Lung (tissue), 12 donors: ENCODE measurements around the gene SESN1. TPM values are rescaled to one million over a fixed set of nuclear protein-coding genes. Genes with fewer than 3 reads are reported as not detected.

Experiments used
- ATAC-seq: fragments of 200-7000 bp; cut with Tn5 transposase; one replicate; pipeline ENCODE4 v1.9.1; 2020; ENCODE audit warnings: moderate number of reproducible peaks; ENCODE audit not compliant: insufficient read depth, low FRiP score
- DNase-seq, 3 donors: peaks; one replicate each; pipeline ENCODE4 v3.0.0-alpha.2; 2013 to 2017
- H3K27ac ChIP-seq, 2 donors: one replicate each; pipeline ENCODE4 v1.5.1; 2013; ENCODE audit warnings: mild to moderate bottlenecking in 2 of 2, moderate library complexity in 2 of 2, control low read depth in 1 of 2, inconsistent platforms in 1 of 2, low read depth in 1 of 2, low read length in 1 of 2
- H3K27me3 ChIP-seq, 3 donors: one replicate each; pipeline ENCODE4 v1.5.1; 2013; ENCODE audit warnings: low read length in 2 of 3; ENCODE audit not compliant: control insufficient read depth in 3 of 3, insufficient read depth in 3 of 3
- H3K36me3 ChIP-seq, 4 donors: one replicate each; pipeline ENCODE4 v1.5.1; 2013; ENCODE audit warnings: low read length in 4 of 4, mild to moderate bottlenecking in 1 of 4, moderate library complexity in 1 of 4; ENCODE audit not compliant: control insufficient read depth in 4 of 4, insufficient read depth in 4 of 4
- H3K4me1 ChIP-seq, 5 donors: one replicate each; pipeline ENCODE4 v1.5.1; 2013; ENCODE audit warnings: low read length in 5 of 5, mild to moderate bottlenecking in 2 of 5, moderate library complexity in 1 of 5; ENCODE audit not compliant: control insufficient read depth in 5 of 5, insufficient read depth in 5 of 5
- H3K4me3 ChIP-seq: one replicate; pipeline ENCODE4 v1.5.1; 2013; ENCODE audit warnings: mild to moderate bottlenecking, control low read depth, moderate library complexity
- H3K9ac ChIP-seq, 2 donors: one replicate each; pipeline ENCODE4 v1.5.1; 2013; ENCODE audit warnings: low read length in 2 of 2, control low read depth in 1 of 2; ENCODE audit not compliant: insufficient read depth in 1 of 2
- H3K9me3 ChIP-seq, 4 donors: one replicate each; pipeline ENCODE4 v1.5.1; 2013; ENCODE audit warnings: low read length in 3 of 4, mild to moderate bottlenecking in 1 of 4, moderate library complexity in 1 of 4; ENCODE audit not compliant: control insufficient read depth in 4 of 4, insufficient read depth in 3 of 4
- WGBS, 2 donors: extraction: QIAGEN DNeasy Blood & Tissue Kit; methylation state at CpG; one replicate each; pipeline ENCODE4 v1.1.7; 2013; 5-methylcytosine and 5-hydroxymethylcytosine counted together
- polyA plus RNA-seq, 2 donors: library from polyadenylated mRNA; stranded (reverse); fragments of 200-250 nt; gene quantifications; one replicate each; pipeline ENCODE4 v1.2.1, GENCODE V29; 2013
- total RNA-seq, 2 donors: library from RNA; depleted of rRNA in 1 of 2; stranded (reverse); fragments of >200 nt in 1 of 2; gene quantifications; one replicate each; pipeline ENCODE4 v1.2.1, GENCODE V29; 2014 to 2021
- TF ChIP-seq, protein P1 (sequence below): IDR thresholded peaks from 2 replicates; pipeline ENCODE4 v1.5.1; 2012; ENCODE audit warnings: mild to moderate bottlenecking; ENCODE audit errors: control extremely low read depth, extremely low read depth
- donor health status: control.
- donor health status: control.
- donor health status: Bipolar disorder and iron deficiency.
- donor health status: healthy.
- donor health status: DM: yes; HTN: yes; CAD: no.

The SESN1 gene
- total and polyA plus RNA-seq, 4 donors: 12.9 to 69.8 (median 21.0) TPM

DNA sequence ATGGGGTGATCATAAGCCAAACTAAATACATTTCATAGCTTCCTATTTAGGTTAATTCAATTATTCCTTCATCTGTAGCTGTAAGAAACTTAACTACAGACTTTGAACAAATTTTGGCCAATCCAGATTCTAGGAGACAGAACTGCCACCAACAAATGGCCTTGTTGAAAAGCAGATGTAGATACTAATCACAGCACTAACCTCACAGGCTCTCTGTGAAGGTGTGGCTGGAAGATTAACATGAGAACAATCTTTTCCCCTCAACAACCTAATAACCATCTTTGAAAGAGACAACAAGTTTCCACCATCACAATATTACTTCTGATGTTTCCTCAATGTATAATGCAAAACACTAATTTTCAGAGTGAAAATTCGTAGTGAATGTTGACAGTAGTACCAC, 87.8 kb downstream of the SESN1 start:
- TF ChIP-seq, protein P1, sequence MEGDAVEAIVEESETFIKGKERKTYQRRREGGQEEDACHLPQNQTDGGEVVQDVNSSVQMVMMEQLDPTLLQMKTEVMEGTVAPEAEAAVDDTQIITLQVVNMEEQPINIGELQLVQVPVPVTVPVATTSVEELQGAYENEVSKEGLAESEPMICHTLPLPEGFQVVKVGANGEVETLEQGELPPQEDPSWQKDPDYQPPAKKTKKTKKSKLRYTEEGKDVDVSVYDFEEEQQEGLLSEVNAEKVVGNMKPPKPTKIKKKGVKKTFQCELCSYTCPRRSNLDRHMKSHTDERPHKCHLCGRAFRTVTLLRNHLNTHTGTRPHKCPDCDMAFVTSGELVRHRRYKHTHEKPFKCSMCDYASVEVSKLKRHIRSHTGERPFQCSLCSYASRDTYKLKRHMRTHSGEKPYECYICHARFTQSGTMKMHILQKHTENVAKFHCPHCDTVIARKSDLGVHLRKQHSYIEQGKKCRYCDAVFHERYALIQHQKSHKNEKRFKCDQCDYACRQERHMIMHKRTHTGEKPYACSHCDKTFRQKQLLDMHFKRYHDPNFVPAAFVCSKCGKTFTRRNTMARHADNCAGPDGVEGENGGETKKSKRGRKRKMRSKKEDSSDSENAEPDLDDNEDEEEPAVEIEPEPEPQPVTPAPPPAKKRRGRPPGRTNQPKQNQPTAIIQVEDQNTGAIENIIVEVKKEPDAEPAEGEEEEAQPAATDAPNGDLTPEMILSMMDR: no peak
- Histone ChIP-seq H3K4me1 (peaks cover 0 to 34% (median 12%) of the 10 kb centered on the region in 5 donors), H3K4me3 (no peak overlapping the region), H3K9ac (peak overlapping the region in 1 of 2 donors; percentile 99), H3K27ac (peak overlapping the region in 1 of 2 donors; percentile 21), H3K27me3 (no peaks in the 10 kb centered on the region), H3K9me3 (no peaks in the 10 kb centered on the region), H3K36me3 (peaks cover 0 to 5% (median under 1%) of the 10 kb centered on the region in 4 donors)
- 68 to 77% methylated on average over 1 of the region's 1 CpG for WGBS, 2 donors
- peak in 1 of 3 donors; percentile 11 for DNase-seq
- no peak for ATAC-seq

DNA sequence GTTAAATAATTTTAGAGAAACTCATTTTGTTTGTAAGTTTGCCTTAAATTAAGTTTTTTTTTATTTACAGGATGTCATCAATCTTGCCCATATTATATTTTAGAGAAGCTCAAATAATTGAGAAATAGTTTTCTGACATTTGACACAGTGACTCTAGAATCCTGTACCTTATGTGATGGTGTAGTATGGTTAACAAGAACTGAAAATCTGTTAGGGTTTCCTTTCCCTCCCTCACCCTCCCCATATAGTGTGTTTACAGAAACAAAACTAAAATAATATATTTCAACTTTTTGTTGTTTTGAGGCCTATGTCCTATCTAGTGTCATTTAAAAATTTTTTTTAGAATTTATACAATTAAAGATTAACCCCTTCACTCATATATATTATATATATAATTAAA, 91.8 kb downstream of the SESN1 start:
- Histone ChIP-seq H3K4me3 (no peak overlapping the region), H3K9me3 (no peaks in the 10 kb centered on the region), H3K27ac (peak overlapping the region in 1 of 2 donors; percentile 66), H3K36me3 (peaks cover 0 to 17% (median 6%) of the 10 kb centered on the region in 4 donors), H3K9ac (peak overlapping the region in 1 of 2 donors; percentile 9), H3K27me3 (no peaks in the 10 kb centered on the region), H3K4me1 (peaks cover 0 to 61% (median 22%) of the 10 kb centered on the region in 5 donors)
- ATAC-seq (no peak), DNase-seq (no peak)
- TF ChIP-seq, protein P1: no peak

DNA sequence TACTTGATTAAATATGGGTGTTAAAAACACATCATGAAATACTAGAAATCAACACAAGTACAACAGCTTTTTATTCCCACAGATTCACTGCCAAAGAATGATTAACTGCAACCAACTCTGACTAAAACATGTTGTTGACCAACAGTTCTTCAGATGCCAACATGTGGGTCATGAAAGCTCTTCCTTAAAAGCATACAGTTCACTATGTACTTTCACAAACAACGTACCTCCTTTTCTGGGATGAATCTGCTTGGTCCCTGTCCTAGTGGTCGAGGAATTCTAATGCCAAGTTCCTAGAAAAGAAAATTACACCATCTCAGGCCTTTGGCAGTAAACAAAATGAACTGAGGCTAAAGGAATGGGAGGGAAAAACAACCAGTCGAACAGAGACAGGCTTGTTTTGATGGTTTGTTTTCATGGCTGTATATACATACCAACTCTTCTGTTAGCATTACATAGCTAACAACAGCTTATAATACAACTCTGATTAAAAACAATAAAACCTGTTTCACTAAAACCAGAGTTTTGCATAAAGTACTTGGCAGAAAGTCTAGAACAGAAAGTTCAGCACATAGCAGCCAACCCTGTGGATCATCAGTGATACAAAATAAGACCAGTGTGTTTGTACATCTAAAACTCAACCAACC, 92.5 kb downstream of the SESN1 start:
- TF ChIP-seq, protein P1: no peak
- Histone ChIP-seq H3K4me1 (peaks cover 0 to 56% (median 23%) of the 10 kb centered on the region in 5 donors), H3K4me3 (no peak overlapping the region), H3K27ac (peak overlapping the region in 1 of 2 donors; percentile 88), H3K36me3 (peaks cover 0 to 16% (median 6%) of the 10 kb centered on the region in 4 donors), H3K27me3 (no peaks in the 10 kb centered on the region), H3K9me3 (no peaks in the 10 kb centered on the region), H3K9ac (peak overlapping the region in 1 of 2 donors; percentile 9)
- DNase-seq: peak; percentile 38 to 90 (median 87)
- WGBS, 2 donors: 58 to 66% methylated on average over 3 of the region's 3 CpGs
- peak; percentile 47 for ATAC-seq
